GM18505 (cell line): ENCODE data around the gene SMOC2.

Source experiments
- ATAC-seq: cut with Tn5 transposase; IDR thresholded peaks from one replicate; pipeline ENCODE4 v1.9.1; 2021; ENCODE audit not compliant: unreplicated experiment
- POLR2A ChIP-seq: IDR thresholded peaks from 4 replicates; pipeline ENCODE4 v1.6.1; 2011; ENCODE audit warnings: borderline replicate concordance; ENCODE audit not compliant: insufficient read depth, insufficient read length; ENCODE audit errors: extremely low read depth

SMOC2 gene

GRCh38 chr6:168418711-168419121, 22.3 kb upstream of the SMOC2 start:
- ATAC-seq: no peak
- no peak for TF ChIP-seq POLR2A

GRCh38 chr6:168419569-168419968, 21.4 kb upstream of the SMOC2 start:
- no peak for TF ChIP-seq POLR2A
- no peak for ATAC-seq

GRCh38 chr6:168420084-168420483, 20.9 kb upstream of the SMOC2 start:
- ATAC-seq: no peak
- TF ChIP-seq POLR2A: no peak

DNA sequence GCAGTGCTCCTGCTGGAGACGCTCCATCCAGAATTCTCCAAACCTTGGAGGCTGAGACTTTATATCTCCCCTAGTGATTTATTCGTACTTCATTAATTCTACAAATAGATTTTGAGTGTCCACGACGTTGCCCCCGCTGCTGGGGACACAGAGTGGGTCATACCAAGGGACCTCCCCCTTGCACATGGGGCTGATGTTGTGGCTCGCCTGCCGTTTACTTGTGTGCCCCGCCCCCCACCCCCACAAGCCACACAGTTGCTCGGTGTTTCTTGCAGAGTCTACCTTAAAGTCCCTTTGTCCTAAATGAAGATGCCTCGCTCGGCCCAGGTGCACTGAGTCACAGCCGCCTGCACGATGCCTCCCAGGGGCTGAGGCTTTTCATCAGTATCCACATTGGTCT, 20.3 kb upstream of the SMOC2 start:
- ATAC-seq: no peak
- TF ChIP-seq POLR2A: no peak

DNA sequence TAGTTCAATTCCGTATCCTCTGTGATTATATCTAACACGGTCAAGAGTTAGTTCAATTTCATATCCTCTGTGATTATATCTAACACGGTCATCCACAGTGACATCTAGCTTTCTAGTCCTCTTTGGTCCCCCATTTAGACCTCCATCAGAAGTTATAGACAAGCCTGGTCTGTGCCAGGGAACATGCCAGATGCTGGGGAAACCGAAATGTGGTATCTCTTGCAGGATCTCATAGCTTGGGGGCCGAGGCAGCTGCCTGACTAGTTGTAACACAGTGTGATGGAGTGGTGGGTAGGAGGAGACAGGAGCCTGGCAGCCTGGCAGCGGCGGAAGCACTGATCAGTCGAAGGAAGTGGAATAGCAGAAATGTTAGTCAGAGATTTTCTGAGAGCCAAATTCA, 13.8 kb upstream of the SMOC2 start:
- TF ChIP-seq POLR2A: no peak
- no peak for ATAC-seq

- no peak for TF ChIP-seq POLR2A
- ATAC-seq: no peak
Measured at GRCh38 chr6:168428052-168428826, 12.7 kb upstream of the SMOC2 start.

- ATAC-seq: no peak
- no peak for TF ChIP-seq POLR2A
Measured at GRCh38 chr6:168428863-168429262, 12.1 kb upstream of the SMOC2 start.

GRCh38 chr6:168432196-168432595, 8.8 kb upstream of the SMOC2 start:
- ATAC-seq: no peak
- no peak for TF ChIP-seq POLR2A

DNA sequence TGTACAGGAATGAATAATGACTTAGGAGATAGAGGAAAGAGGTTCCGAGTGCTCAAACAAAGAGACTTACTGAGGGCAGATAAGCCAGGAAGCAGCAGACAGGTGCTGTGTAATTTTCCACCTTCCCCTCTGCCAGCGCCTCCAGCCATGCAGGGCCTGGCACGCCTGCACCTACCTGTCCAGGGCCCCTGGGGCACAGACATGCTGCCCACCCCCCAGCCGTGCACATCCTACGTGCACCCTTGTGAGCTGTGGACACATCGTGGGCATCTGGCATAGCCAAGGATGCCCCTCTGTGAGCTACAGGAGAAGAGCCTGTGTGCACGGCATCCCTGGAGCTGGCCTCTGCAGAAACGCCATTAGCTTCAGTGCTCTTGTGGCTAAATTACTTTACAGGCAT, 7.1 kb upstream of the SMOC2 start:
- no peak for ATAC-seq
- no peak for TF ChIP-seq POLR2A

- no peak for ATAC-seq
- no peak for TF ChIP-seq POLR2A
Measured at GRCh38 chr6:168434505-168434904, 6.5 kb upstream of the SMOC2 start.

DNA sequence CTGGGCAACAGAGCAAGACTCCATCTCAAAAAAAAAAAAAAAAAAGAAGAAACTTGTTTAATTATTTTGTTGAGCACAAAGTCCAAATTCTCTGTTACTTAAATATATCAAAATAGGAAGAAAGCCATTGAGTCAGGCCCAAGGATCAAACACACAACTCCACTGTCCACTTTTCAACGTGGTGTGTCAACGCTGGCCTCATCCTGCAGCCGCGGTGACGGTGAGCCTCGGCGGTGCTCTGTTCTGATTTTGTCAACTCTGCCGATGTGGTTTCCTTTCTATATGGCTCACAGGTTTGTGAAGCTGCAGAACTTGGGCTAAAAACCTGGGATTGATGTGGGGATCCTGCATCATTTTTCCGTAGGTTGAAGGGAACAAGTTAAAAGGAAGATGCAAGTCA, 3.2 kb upstream of the SMOC2 start:
- no peak for TF ChIP-seq POLR2A
- no peak for ATAC-seq

GRCh38 chr6:168438783-168439520, 2.0 kb upstream of the SMOC2 start:
- no peak for ATAC-seq
- TF ChIP-seq POLR2A: no peak

GRCh38 chr6:168439794-168440450, 1.1 kb upstream of the SMOC2 start:
- no peak for TF ChIP-seq POLR2A
- ATAC-seq: no peak
